K562 (cell line): ENCODE measurements around the gene SARS2. TPM values are rescaled to one million over a fixed set of nuclear protein-coding genes. Genes with fewer than 3 reads are reported as not detected.
"Not testable (repeated sequence)": the region's sequence is repeated elsewhere in the genome, so short reads cannot be mapped to it uniquely, and the experiment has no call there.

Source experiments
- ATAC-seq: fragments of 200-7000 bp; cut with Tn5 transposase; 3 replicates; pipeline ENCODE4 v1.9.1; 2020; ENCODE audit warnings: moderate library complexity
- BruUV-seq: library from RNA; stranded (reverse); fragments of 400-500 nt; replicated peaks from 2 replicates; lab custom pipeline; 2021; lab: Mats Ljungman, UMichigan
- CTCF ChIA-PET: fragments of 300-600 bp; formaldehyde crosslinking; extraction: SDS; loops from one replicate; lab custom pipeline; 2021; ENCODE audit warnings: low intra/inter-chr PET ratio; lab: Yijun Ruan, JAX
- POLR2A ChIA-PET: fragments of 300-600, 350-650 bp; sonication (Branson Sonifier 250); formaldehyde crosslinking; extraction: SDS; loops from one replicate; lab custom pipeline; 2021; ENCODE audit warnings: antibody characterized with exemption, inconsistent platforms; lab: Yijun Ruan, JAX
- DNase-seq, 4 experiments: peaks; one replicate each; pipeline versions ENCODE4 v3.0.0 to v3.0.0-alpha.2; 2011 to 2018; ENCODE audit warnings: low spot score in 3 of 4, mixed read lengths in 3 of 4; ENCODE audit errors: extremely low read depth in 1 of 4
- FAIRE-seq: peaks from 2 replicates; lab custom pipeline; 2011; peaks lifted over from hg19 to GRCh38; lab: Jason Lieb, UNC
- H2AFZ ChIP-seq: 2 replicates; pipeline ENCODE4 v1.6.0; 2011; ENCODE audit warnings: low read depth, low read length, control low read depth, inconsistent platforms
- H3K27ac ChIP-seq: fragments of 200-600 bp; 3 replicates; pipeline ENCODE4 v1.8.0; 2011; ENCODE audit warnings: low read depth, mild to moderate bottlenecking, control low read depth, inconsistent platforms, low read length, moderate library complexity, mixed read lengths; ENCODE audit errors: extremely low read depth
- H3K27me3 ChIP-seq, 2 experiments: fragments of 300-600 bp in 1 of 2; 2 replicates in 1 of 2; 3 replicates in 1 of 2; pipeline versions ENCODE4 v1.6.0 to v1.8.0; 2011; ENCODE audit warnings: inconsistent platforms in 2 of 2, low read length in 2 of 2, mild to moderate bottlenecking in 1 of 2, mixed read lengths in 1 of 2, moderate library complexity in 1 of 2; ENCODE audit not compliant: control insufficient read depth in 2 of 2, insufficient read depth in 2 of 2
- H3K36me3 ChIP-seq: fragments of 300-600 bp; 3 replicates; pipeline ENCODE4 v1.8.0; 2011; ENCODE audit warnings: mild to moderate bottlenecking, low read length, inconsistent platforms; ENCODE audit not compliant: control insufficient read depth, insufficient read depth
- H3K4me1 ChIP-seq, 2 experiments: fragments of 200-600 bp in 1 of 2; replicated peaks in 1 of 2; 2 replicates in 1 of 2; 3 replicates in 1 of 2; pipeline versions ENCODE4 v1.5.1 to v1.8.0; 2011; ENCODE audit warnings: inconsistent platforms in 2 of 2, low read length in 2 of 2, mild to moderate bottlenecking in 1 of 2, mixed read lengths in 1 of 2, moderate library complexity in 1 of 2; ENCODE audit not compliant: control insufficient read depth in 2 of 2, insufficient read depth in 2 of 2
- H3K4me2 ChIP-seq: 2 replicates; pipeline ENCODE4 v1.6.1; 2011; ENCODE audit warnings: low read length, control low read depth, inconsistent platforms, mixed read lengths; ENCODE audit not compliant: insufficient read depth
- H3K4me3 ChIP-seq: fragments of 200-600 bp; sonication (generic), shearing (Covaris generic); 2 replicates; pipeline ENCODE4 v1.5.1; 2016; ENCODE audit warnings: control low read depth, inconsistent platforms
- H3K79me2 ChIP-seq: fragments of 200-600 bp; 3 replicates; pipeline ENCODE4 v1.8.0; 2011; ENCODE audit warnings: low read length, inconsistent platforms; ENCODE audit not compliant: control insufficient read depth, insufficient read depth
- H3K9ac ChIP-seq, 2 experiments: 2 replicates each; pipeline versions ENCODE4 v1.6.0 to v1.6.1; 2011; ENCODE audit warnings: low read depth in 2 of 2, low read length in 2 of 2, control low read depth in 1 of 2, inconsistent platforms in 1 of 2, mild to moderate bottlenecking in 1 of 2, mixed read lengths in 1 of 2; ENCODE audit not compliant: insufficient read depth in 1 of 2
- H3K9me1 ChIP-seq: one replicate; pipeline ENCODE4 v1.6.0; 2011; ENCODE audit warnings: inconsistent platforms, mild to moderate bottlenecking, low read length, moderate library complexity; ENCODE audit not compliant: control insufficient read depth, insufficient read depth
- H3K9me3 ChIP-seq: replicated peaks from 2 replicates; pipeline ENCODE4 v1.5.1; 2011; ENCODE audit warnings: low read depth, low read length, inconsistent platforms; ENCODE audit not compliant: control insufficient read depth, insufficient read depth
- H4K20me1 ChIP-seq: replicated peaks from 2 replicates; pipeline ENCODE4 v1.6.1; 2011; ENCODE audit warnings: low read length, inconsistent platforms, mixed read lengths; ENCODE audit not compliant: control insufficient read depth, insufficient read depth
- BCOR ChIP-seq: fragments of 450-650 bp; IDR thresholded peaks from 2 replicates; pipeline ENCODE4 v1.6.1; 2016
- KDM1A ChIP-seq, 2 experiments: fragments of 450-650 bp; IDR thresholded peaks; 2 replicates each; pipeline ENCODE4 v1.6.1; 2016; ENCODE audit warnings: mild to moderate bottlenecking in 2 of 2
- RBM25 ChIP-seq: fragments of 200-400 bp; formaldehyde crosslinking; IDR thresholded peaks from 2 replicates; pipeline ENCODE4 v1.6.1; 2018; ENCODE audit warnings: low read length, low read depth, moderate library complexity; ENCODE audit not compliant: severe bottlenecking
- RCOR1 ChIP-seq, 2 experiments: IDR thresholded peaks; 2 replicates each; pipeline ENCODE4 v1.6.1; 2012; ENCODE audit warnings: low read depth in 2 of 2, low read length in 2 of 2, borderline replicate concordance in 1 of 2, improper control_type of control experiment in 1 of 2
- ZNF121 ChIP-seq: sonication (generic); formaldehyde crosslinking; conservative IDR thresholded peaks from 2 replicates; pipeline ENCODE4 v1.8.0; 2022; ENCODE audit warnings: missing genetic modification reagents
- ZNF584 ChIP-seq: fragments of 200-800 bp; sonication (Bioruptor generic); IDR thresholded peaks from 2 replicates; pipeline ENCODE4 v1.6.1; 2016; ENCODE audit warnings: low read depth, mild to moderate bottlenecking, missing genetic modification characterization, missing compliant biosample characterization
- WGBS: fragments of 100-300 bp; shearing (Covaris generic); methylation state at CpG from one replicate; pipeline ENCODE4 v1.1.6; 2016; ENCODE audit warnings: low coverage, mixed read lengths; ENCODE audit not compliant: insufficient coverage; ENCODE audit errors: missing lambda C conversion rate; 5-methylcytosine and 5-hydroxymethylcytosine counted together
- in situ Hi-C: fragments of 300-500 bp; cut with MboI; formaldehyde crosslinking; loops from 4 replicates; pipeline ENCODE4 v1.15.0; 2018; ENCODE audit warnings: inconsistent platforms, mixed read lengths
- intact Hi-C: fragments of 100-400 bp; cut with micrococcal nuclease; formaldehyde crosslinking; loops from 2 replicates; pipeline ENCODE4 v1.14.2; 2022
- polyA plus RNA-seq, 8 experiments: library from polyadenylated mRNA; depleted of rRNA in 4 of 8; stranded (reverse) in 5 of 8; unstranded in 3 of 8; fragments of >200 nt; fragmentation: Nextera tagmentation in 2 of 8; fragmentation: Illumina TruSeq in 1 of 8; extraction: Ambion mirVana in 2 of 8; extraction: Trizol in 1 of 8; gene quantifications; 2 replicates each; pipeline versions ENCODE4 v1.2.1 to v1.2.3, GENCODE V29; 2011 to 2014; ENCODE audit warnings: inconsistent platforms in 1 of 8, missing spikeins in 1 of 8
- total RNA-seq, 7 experiments: library from RNA; depleted of rRNA in 6 of 7; stranded (reverse); fragments of >200 nt in 6 of 7; fragmentation: Illumina TruSeq in 2 of 7; extraction: Trizol in 2 of 7; gene quantifications; 2 replicates each; pipeline versions ENCODE4 v1.2.1 to v1.2.3, GENCODE V29; 2011 to 2021; ENCODE audit warnings: low replicate concordance in 1 of 7

SARS2 gene
- total and polyA plus RNA-seq, 9 of the 15 experiments (the other 6 are each of a cell fraction or from before 2014, with no cell fraction given) = 3.1 to 59.1 (median 31.7) TPM

GRCh38 chr19:38888876-38889275 lies 41.7 kb downstream of the SARS2 start (continued):
- TF ChIP-seq ZNF584 (CRISPR knock-in tag) = no peak

GRCh38 chr19:38884691-38885090 lies 45.9 kb downstream of the SARS2 start:
- in situ Hi-C loops, H3K27ac ChIP-seq, DNase-seq, BruUV-seq, H3K4me3 ChIP-seq, H3K27me3 ChIP-seq, FAIRE-seq, intact Hi-C loops, ATAC-seq, H3K9me3 ChIP-seq, H3K4me2 ChIP-seq, H2AFZ ChIP-seq, H4K20me1 ChIP-seq, H3K79me2 ChIP-seq, H3K9ac ChIP-seq, H3K9me1 ChIP-seq, CTCF ChIA-PET: not testable (repeated sequence)
- 92% methylated on average over 3 of the region's 3 CpGs for WGBS
- TF ChIP-seq ZNF121 (peak; percentile 98), RCOR1 (IDR thresholded peaks at IDR 0.05; ENCODE audit: borderline replicate concordance in 1 of 2, low read depth in 2 of 2, low read length in 2 of 2) (0 out of 4 replicates have a peak, but pooled peaks of 1 of the 2 experiments have one; percentile 9), RBM25 (peak; percentile 52), BCOR (peak; percentile 66; the same call in 1 of the 2 replicates), KDM1A (IDR thresholded peaks at IDR 0.05) (peak in 1 of 2 experiments; percentile 36; a peak in 1 of 4 replicates)
- peaks cover 22% of the 10 kb centered on the region; the same call in 2 of the 3 replicates for H3K36me3 ChIP-seq
- POLR2A ChIA-PET = interaction anchor here (0.7 kb wide), 1 partner anchor 156 kb away, joined by 3 read pairs; no protein-coding TSS in a partner anchor
- peaks cover 18 to 48% of the 10 kb centered on the region in 2 experiments; a peak in 4 of 5 replicates for H3K4me1 ChIP-seq
